ENCODE results near the gene BCL2L12.

Gene BCL2L12

GRCh38 chr19:49669516-49669915 lies 3.8 kb downstream of the BCL2L12 start:
- no peak for TF ChIP-seq POLR2AphosphoS5 (IDR thresholded peaks at IDR 0.05; ENCODE audit: low read depth, low read length)
- no peak for TF ChIP-seq SIN3A (IDR thresholded peaks at IDR 0.05; ENCODE audit: borderline replicate concordance, insufficient read depth, low read length)
- no peak for TF ChIP-seq TAF1 (IDR thresholded peaks at IDR 0.05; ENCODE audit: borderline replicate concordance, insufficient read depth, low read length)
- no peak for TF ChIP-seq REST (IDR thresholded peaks at IDR 0.05; ENCODE audit: insufficient read depth in 1 of 2, low read depth in 2 of 2, low read length in 2 of 2)
- no peak for TF ChIP-seq FOXP2 (optimal IDR thresholded peaks at IDR 0.05; ENCODE audit: borderline replicate concordance, extremely low read depth, extremely low read length, insufficient read depth)

DNA sequence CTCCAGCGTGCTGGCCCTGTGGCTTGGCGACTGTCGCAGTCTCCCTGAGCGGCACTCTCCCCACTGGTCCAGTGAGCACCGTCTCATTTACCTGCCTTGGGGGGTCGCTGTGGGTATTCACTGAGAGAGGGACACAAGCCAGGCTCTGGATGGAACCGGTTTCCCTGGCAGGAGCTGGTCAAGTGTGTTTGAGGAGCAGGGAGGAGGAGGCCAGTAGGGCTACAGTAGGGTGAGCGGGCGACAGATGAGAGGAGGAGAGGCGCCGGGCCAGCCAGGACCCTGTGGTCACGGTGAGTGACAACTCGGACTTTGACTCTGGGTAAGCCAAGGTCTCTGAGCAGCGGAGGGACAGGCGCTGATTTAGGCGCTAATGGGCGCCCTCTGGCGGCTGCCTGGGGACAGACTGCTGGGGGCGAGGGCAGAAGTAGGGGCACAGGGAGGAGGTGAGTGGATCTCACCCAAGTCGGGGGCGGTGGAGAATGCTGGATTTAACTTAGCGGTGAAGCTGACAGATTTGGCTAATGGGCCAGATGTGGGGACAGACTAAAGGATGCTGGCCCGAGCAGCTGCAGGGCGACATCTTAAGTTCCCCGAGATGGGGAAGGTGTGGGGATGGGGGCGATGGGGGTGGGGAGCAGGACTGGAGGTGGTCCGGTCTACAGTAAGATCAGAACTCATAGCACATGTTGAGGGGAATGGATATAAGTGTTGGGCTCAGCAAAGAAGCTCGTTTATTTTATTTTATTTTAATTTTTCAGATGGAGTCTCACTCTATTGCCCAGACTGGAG lies 6.6 kb downstream of the BCL2L12 start:
- TF ChIP-seq SIN3A (IDR thresholded peaks at IDR 0.05; ENCODE audit: borderline replicate concordance, insufficient read depth, low read length): no peak
- no peak for TF ChIP-seq TAF1 (IDR thresholded peaks at IDR 0.05; ENCODE audit: borderline replicate concordance, insufficient read depth, low read length)

GRCh38 chr19:49676136-49676783 lies 10.5 kb downstream of the BCL2L12 start:
- TF ChIP-seq POLR2AphosphoS5 (IDR thresholded peaks at IDR 0.05; ENCODE audit: low read depth, low read length): peak; percentile 55; the same call in 1 of the 2 replicates
- no peak; a peak in 1 of 4 replicates for TF ChIP-seq REST (IDR thresholded peaks at IDR 0.05; ENCODE audit: insufficient read depth in 1 of 2, low read depth in 2 of 2, low read length in 2 of 2)
- 0 out of 2 replicates have a peak, but pooled peaks have one; percentile 37 for TF ChIP-seq TAF1 (IDR thresholded peaks at IDR 0.05; ENCODE audit: borderline replicate concordance, insufficient read depth, low read length)

GRCh38 chr19:49676784-49677230 lies 11.1 kb downstream of the BCL2L12 start:
- TF ChIP-seq SIN3A (IDR thresholded peaks at IDR 0.05; ENCODE audit: borderline replicate concordance, insufficient read depth, low read length): no peak
- TF ChIP-seq POLR2AphosphoS5 (IDR thresholded peaks at IDR 0.05; ENCODE audit: low read depth, low read length): no peak
- no peak for TF ChIP-seq REST (IDR thresholded peaks at IDR 0.05; ENCODE audit: insufficient read depth in 1 of 2, low read depth in 2 of 2, low read length in 2 of 2)
- peak; percentile 49 for TF ChIP-seq FOXP2 (optimal IDR thresholded peaks at IDR 0.05; ENCODE audit: borderline replicate concordance, extremely low read depth, extremely low read length, insufficient read depth)
- TF ChIP-seq TAF1 (IDR thresholded peaks at IDR 0.05; ENCODE audit: borderline replicate concordance, insufficient read depth, low read length): no peak

DNA sequence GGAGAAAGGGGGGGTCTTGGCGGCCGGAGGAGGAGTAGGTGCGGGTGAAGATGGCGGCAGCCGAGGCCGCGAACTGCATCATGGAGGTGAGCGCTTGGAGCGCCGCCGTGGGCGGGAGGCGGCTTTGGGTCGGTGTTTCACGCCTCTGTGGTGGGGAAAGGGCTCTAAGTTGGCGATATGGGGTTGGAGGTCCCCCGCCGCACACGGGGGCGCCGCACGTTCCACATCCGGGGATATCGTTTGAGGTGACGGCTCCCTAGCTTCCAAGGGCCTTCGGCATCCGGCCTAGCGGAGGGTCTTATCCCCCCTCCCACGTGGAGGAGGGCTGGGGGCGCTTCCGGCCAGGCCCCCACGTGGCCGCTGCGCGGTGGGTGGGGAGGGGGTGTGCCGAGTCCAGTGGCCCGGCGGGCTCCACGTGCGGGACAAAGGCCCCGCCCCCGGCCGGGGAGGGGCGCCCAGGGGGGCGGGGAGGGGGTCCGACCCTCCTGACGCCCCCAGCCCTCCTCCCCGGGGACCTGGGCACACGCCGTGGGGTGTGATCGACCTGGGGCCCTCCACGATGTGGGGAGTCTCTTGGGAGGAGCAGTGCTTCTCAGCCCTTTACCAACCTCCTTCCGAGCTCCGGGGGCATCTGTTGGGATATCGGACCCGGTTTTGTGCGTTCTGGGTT lies 11.6 kb downstream of the BCL2L12 start, which contains the start of gene PRMT1:
TSS of gene PRMT1 (plus strand) at position 41 of the 670 bp plus-strand sequence. CDS start at position 51, 10 bp downstream.
- TF ChIP-seq SIN3A (IDR thresholded peaks at IDR 0.05; ENCODE audit: borderline replicate concordance, insufficient read depth, low read length) (peak; percentile 68; the same call in 1 of the 2 replicates), POLR2AphosphoS5 (IDR thresholded peaks at IDR 0.05; ENCODE audit: low read depth, low read length) (peak; percentile 83), FOXP2 (optimal IDR thresholded peaks at IDR 0.05; ENCODE audit: borderline replicate concordance, extremely low read depth, extremely low read length, insufficient read depth) (peak; percentile 8), TAF1 (IDR thresholded peaks at IDR 0.05; ENCODE audit: borderline replicate concordance, insufficient read depth, low read length) (peak; percentile 90), REST (IDR thresholded peaks at IDR 0.05; ENCODE audit: insufficient read depth in 1 of 2, low read depth in 2 of 2, low read length in 2 of 2) (0 out of 4 replicates have a peak, but pooled peaks of 1 of the 2 experiments have one; percentile 26)

Data from PFSK-1 (cell line).